KMS-11 (cell line): ENCODE measurements around the gene GRM7.

Experiments used
- H2AFZ ChIP-seq: fragments of 200-600 bp; sonication (generic); 2 replicates; pipeline ENCODE4 v1.6.1; 2016; ENCODE audit warnings: antibody characterized with exemption, mixed run types, low read depth
- H3K27ac ChIP-seq: fragments of 200-600 bp; sonication (generic); 2 replicates; pipeline ENCODE4 v1.6.1; 2016; ENCODE audit warnings: mild to moderate bottlenecking, mixed run types
- H3K27me3 ChIP-seq: fragments of 200-600 bp; sonication (generic); 2 replicates; pipeline ENCODE4 v1.6.1; 2017; ENCODE audit warnings: mild to moderate bottlenecking, low read depth, mixed run types, moderate library complexity; ENCODE audit not compliant: insufficient read depth
- H3K36me3 ChIP-seq: fragments of 200-600 bp; sonication (generic); 2 replicates; pipeline ENCODE4 v1.6.1; 2017; ENCODE audit warnings: mild to moderate bottlenecking, mixed run types; ENCODE audit not compliant: insufficient read depth
- H3K4me1 ChIP-seq: fragments of 200-600 bp; sonication (generic); 2 replicates; pipeline ENCODE4 v1.6.1; 2016; ENCODE audit warnings: mild to moderate bottlenecking, low read depth, mixed run types; ENCODE audit not compliant: poor library complexity, severe bottlenecking
- H3K4me2 ChIP-seq: fragments of 200-600 bp; sonication (generic); 2 replicates; pipeline ENCODE4 v1.7.0; 2016; ENCODE audit warnings: mild to moderate bottlenecking, mixed run types
- H3K4me3 ChIP-seq: fragments of 200-600 bp; sonication (generic); IDR thresholded peaks from 2 replicates; pipeline ENCODE4 v1.6.1; 2017; ENCODE audit warnings: low read depth, low read length, mixed read lengths; ENCODE audit not compliant: insufficient read depth
- H3K79me2 ChIP-seq: fragments of 200-600 bp; sonication (generic); 2 replicates; pipeline ENCODE4 v1.6.1; 2016; ENCODE audit warnings: low read depth, mixed run types; ENCODE audit not compliant: insufficient read depth
- H3K9ac ChIP-seq: fragments of 200-600 bp; sonication (generic); 2 replicates; pipeline ENCODE4 v1.6.1; 2016; ENCODE audit warnings: mild to moderate bottlenecking, mixed run types
- H4K20me1 ChIP-seq: fragments of 200-600 bp; sonication (generic); 2 replicates; pipeline ENCODE4 v1.6.1; 2016; ENCODE audit warnings: mild to moderate bottlenecking, mixed run types; ENCODE audit not compliant: insufficient read depth
- CTCF ChIP-seq: fragments of 200-600 bp; sonication (generic); conservative IDR thresholded peaks from 2 replicates; pipeline ENCODE4 v1.6.1; 2017; ENCODE audit warnings: low read depth, mild to moderate bottlenecking, antibody characterized with exemption, low read length, moderate library complexity, mixed read lengths

Gene GRM7

GRCh38 chr3:7209098-7209497 is 348.2 kb downstream of the GRM7 start:
- no peak for TF ChIP-seq CTCF
- Histone ChIP-seq H3K36me3 (no peaks in the 10 kb centered on the region), H3K27me3 (no peaks in the 10 kb centered on the region), H3K4me3 (no peak overlapping the region), H3K27ac (no peak overlapping the region), H4K20me1 (no peaks in the 10 kb centered on the region), H3K79me2 (no peaks in the 10 kb centered on the region), H3K4me1 (peaks cover 3% of the 10 kb centered on the region), H3K4me2 (no peak overlapping the region), H3K9ac (no peak overlapping the region), H2AFZ (no peak overlapping the region)

GRCh38 chr3:7211740-7212139 is 350.8 kb downstream of the GRM7 start:
- Histone ChIP-seq H2AFZ (no peak overlapping the region), H3K9ac (no peak overlapping the region), H3K27me3 (no peaks in the 10 kb centered on the region), H3K4me2 (no peak overlapping the region), H3K79me2 (no peaks in the 10 kb centered on the region), H3K4me1 (no peaks in the 10 kb centered on the region), H3K36me3 (no peaks in the 10 kb centered on the region), H3K4me3 (no peak overlapping the region), H3K27ac (no peak overlapping the region), H4K20me1 (no peaks in the 10 kb centered on the region)
- TF ChIP-seq CTCF, result no peak

GRCh38 chr3:7215706-7216105 is 354.8 kb downstream of the GRM7 start:
- Histone ChIP-seq H3K36me3 (no peaks in the 10 kb centered on the region), H3K4me3 (no peak overlapping the region), H3K27me3 (no peaks in the 10 kb centered on the region), H3K27ac (no peak overlapping the region), H3K4me2 (no peak overlapping the region), H4K20me1 (no peaks in the 10 kb centered on the region), H3K79me2 (no peaks in the 10 kb centered on the region), H3K4me1 (no peaks in the 10 kb centered on the region), H3K9ac (no peak overlapping the region), H2AFZ (no peak overlapping the region)
- TF ChIP-seq CTCF, result no peak

GRCh38 chr3:7226393-7226792 is 365.5 kb downstream of the GRM7 start:
- Histone ChIP-seq H4K20me1 (no peaks in the 10 kb centered on the region), H3K4me1 (no peaks in the 10 kb centered on the region), H2AFZ (no peak overlapping the region), H3K27ac (no peak overlapping the region), H3K4me3 (no peak overlapping the region), H3K79me2 (no peaks in the 10 kb centered on the region), H3K4me2 (no peak overlapping the region), H3K9ac (no peak overlapping the region), H3K36me3 (no peaks in the 10 kb centered on the region), H3K27me3 (no peaks in the 10 kb centered on the region)
- TF ChIP-seq CTCF, result no peak
